ENCODE results near the gene HAPLN2.

The HAPLN2 gene

DNA sequence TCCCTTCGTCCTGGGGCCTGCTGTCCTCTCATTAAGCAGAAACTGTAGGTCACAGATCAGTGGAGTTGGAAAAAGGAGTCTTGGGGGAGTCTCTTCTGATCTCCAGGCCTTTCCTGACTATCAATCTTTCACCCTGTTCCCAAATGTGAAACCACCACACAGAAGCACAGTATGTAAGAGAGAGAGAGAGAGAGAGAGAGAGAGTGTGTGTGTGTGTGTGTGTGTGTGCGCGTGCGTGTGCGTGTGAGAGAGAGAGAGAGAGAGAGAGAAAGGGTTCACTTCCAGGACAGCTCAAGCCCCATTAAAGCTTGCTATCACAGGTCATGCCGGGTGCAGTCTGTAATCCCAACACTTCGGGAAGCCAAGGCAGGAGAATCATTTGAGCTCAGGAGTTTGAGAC, 41.2 kb upstream of the HAPLN2 start:
- H3K4me3 ChIP-seq (ENCODE audit: low read depth in 1 of 2, low read length in 2 of 2): no peak overlapping the region
- peaks cover 25% of the 10 kb centered on the region for H3K4me1 ChIP-seq (ENCODE audit: insufficient read depth, low read length)
- no peak overlapping the region for H3K27ac ChIP-seq (ENCODE audit: low read length)
- no peaks in the 10 kb centered on the region for H3K27me3 ChIP-seq (ENCODE audit: insufficient read depth, low read length, poor library complexity)
- H3K79me2 ChIP-seq (ENCODE audit: insufficient read depth, low read length): peaks cover 16% of the 10 kb centered on the region
- no peak overlapping the region for H2AFZ ChIP-seq (ENCODE audit: low read depth, low read length)
- no peaks in the 10 kb centered on the region for H4K20me1 ChIP-seq (ENCODE audit: insufficient read depth, low read length)
- TF ChIP-seq EZH2 (IDR thresholded peaks at IDR 0.05; ENCODE audit: borderline replicate concordance, low read depth, low read length, severe bottlenecking): no peak
- TF ChIP-seq, protein P1, sequence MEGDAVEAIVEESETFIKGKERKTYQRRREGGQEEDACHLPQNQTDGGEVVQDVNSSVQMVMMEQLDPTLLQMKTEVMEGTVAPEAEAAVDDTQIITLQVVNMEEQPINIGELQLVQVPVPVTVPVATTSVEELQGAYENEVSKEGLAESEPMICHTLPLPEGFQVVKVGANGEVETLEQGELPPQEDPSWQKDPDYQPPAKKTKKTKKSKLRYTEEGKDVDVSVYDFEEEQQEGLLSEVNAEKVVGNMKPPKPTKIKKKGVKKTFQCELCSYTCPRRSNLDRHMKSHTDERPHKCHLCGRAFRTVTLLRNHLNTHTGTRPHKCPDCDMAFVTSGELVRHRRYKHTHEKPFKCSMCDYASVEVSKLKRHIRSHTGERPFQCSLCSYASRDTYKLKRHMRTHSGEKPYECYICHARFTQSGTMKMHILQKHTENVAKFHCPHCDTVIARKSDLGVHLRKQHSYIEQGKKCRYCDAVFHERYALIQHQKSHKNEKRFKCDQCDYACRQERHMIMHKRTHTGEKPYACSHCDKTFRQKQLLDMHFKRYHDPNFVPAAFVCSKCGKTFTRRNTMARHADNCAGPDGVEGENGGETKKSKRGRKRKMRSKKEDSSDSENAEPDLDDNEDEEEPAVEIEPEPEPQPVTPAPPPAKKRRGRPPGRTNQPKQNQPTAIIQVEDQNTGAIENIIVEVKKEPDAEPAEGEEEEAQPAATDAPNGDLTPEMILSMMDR (IDR thresholded peaks at IDR 0.05; ENCODE audit: borderline replicate concordance, extremely low read depth, low read length, poor library complexity, severe bottlenecking): no peak
- H3K4me2 ChIP-seq (ENCODE audit: insufficient read depth, low read length): no peak overlapping the region
- no peaks in the 10 kb centered on the region for H3K36me3 ChIP-seq (ENCODE audit: insufficient read depth, low read length)
- no peak for DNase-seq
- H3K9ac ChIP-seq (ENCODE audit: low read depth, low read length): no peak overlapping the region
- ATAC-seq (ENCODE audit: insufficient read depth, low read depth): no peak
- H3K9me3 ChIP-seq (ENCODE audit: insufficient read depth, low read length, severe bottlenecking): no peaks in the 10 kb centered on the region

DNA sequence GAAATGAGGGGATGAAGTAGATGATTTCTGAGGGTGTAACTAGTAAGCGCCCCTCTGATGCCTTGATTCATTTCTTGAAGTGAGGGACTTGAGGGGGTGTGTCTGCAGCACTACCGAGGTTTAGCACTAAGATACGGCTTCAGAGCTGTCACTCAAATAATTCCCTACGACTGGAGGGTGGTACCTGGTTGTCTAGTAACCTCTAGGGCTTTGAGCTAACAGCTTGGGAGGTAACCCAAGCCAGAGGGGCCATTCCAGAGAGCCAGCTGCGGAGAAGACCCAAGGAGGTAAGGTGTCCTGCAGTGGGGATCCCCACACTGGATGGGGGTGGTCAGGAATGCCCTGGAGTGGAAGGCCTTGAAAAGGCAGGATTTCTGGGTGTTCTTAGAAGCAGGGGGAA, 39.7 kb upstream of the HAPLN2 start, which contains the start of gene TTC24:
Gene TTC24 (plus strand): TSS at position 252 of the 400 bp plus-strand sequence. CDS start 1,642 bp downstream, outside the sequence.
- Histone ChIP-seq H3K4me1 (ENCODE audit: insufficient read depth, low read length) (peaks cover 38% of the 10 kb centered on the region), H3K36me3 (ENCODE audit: insufficient read depth, low read length) (0 out of 2 replicates have a peak, but pooled peaks cover 6% of the 10 kb centered on the region), H3K27me3 (ENCODE audit: insufficient read depth, low read length, poor library complexity) (no peaks in the 10 kb centered on the region), H2AFZ (ENCODE audit: low read depth, low read length) (0 out of 2 replicates have a peak within 1 kb of the TSS, but pooled peaks have one; percentile 40), H3K4me2 (ENCODE audit: insufficient read depth, low read length) (no peak within 1 kb of the TSS), H3K9me3 (ENCODE audit: insufficient read depth, low read length, severe bottlenecking) (no peaks in the 10 kb centered on the region), H3K27ac (ENCODE audit: low read length) (no peak within 1 kb of the TSS), H3K9ac (ENCODE audit: low read depth, low read length) (no peak within 1 kb of the TSS), H3K4me3 (ENCODE audit: low read depth in 1 of 2, low read length in 2 of 2) (no peak within 1 kb of the TSS), H4K20me1 (ENCODE audit: insufficient read depth, low read length) (no peaks in the 10 kb centered on the region), H3K79me2 (ENCODE audit: insufficient read depth, low read length) (peaks cover 26% of the 10 kb centered on the region)
- DNase-seq: no peak
- no peak for TF ChIP-seq EZH2 (IDR thresholded peaks at IDR 0.05; ENCODE audit: borderline replicate concordance, low read depth, low read length, severe bottlenecking)
- TF ChIP-seq, protein P1 (IDR thresholded peaks at IDR 0.05; ENCODE audit: borderline replicate concordance, extremely low read depth, low read length, poor library complexity, severe bottlenecking): no peak
- no peak for ATAC-seq (ENCODE audit: insufficient read depth, low read depth)

DNA sequence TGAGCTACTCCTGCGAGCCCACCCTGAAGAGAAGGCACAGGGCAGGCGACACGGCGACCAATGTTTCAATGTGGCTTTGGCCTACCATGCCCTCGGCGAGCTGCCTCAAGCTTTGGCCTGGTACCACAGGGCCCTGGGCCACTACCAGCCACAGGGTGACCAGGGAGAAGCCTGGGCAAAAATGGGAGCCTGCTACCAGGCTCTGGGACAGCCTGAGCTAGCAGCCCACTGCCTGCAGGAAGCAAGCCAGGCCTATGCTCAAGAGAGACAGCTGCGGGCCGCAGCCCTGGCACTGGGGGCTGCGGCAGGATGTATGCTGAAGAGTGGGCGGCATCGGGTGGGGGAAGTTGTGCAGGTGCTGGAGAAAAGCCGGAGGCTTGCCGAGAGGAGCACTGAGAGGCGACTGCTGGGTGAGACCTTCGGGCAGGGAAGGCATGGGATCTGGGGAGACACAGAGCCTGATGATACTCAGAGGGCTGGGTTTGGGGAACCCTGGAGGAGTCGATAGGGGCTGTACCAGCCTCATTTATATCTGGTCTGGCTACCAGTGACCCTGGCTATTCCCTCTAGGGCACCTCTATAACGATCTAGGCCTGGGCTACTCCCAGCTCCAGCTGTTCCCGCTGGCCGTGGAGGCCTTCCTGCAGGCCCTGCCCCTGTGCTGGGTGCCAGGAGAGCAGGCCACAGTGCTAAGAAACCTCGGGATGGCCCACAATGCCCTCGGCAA, 37.4 kb upstream of the HAPLN2 start:
- Histone ChIP-seq H3K79me2 (ENCODE audit: insufficient read depth, low read length) (peaks cover 28% of the 10 kb centered on the region), H3K27ac (ENCODE audit: low read length) (peak overlapping the region; percentile 93), H2AFZ (ENCODE audit: low read depth, low read length) (peak overlapping the region; percentile 74), H3K9me3 (ENCODE audit: insufficient read depth, low read length, severe bottlenecking) (no peaks in the 10 kb centered on the region), H3K36me3 (ENCODE audit: insufficient read depth, low read length) (peaks cover 29% of the 10 kb centered on the region), H3K9ac (ENCODE audit: low read depth, low read length) (peak overlapping the region; percentile 92), H3K4me1 (ENCODE audit: insufficient read depth, low read length) (peaks cover 43% of the 10 kb centered on the region), H3K27me3 (ENCODE audit: insufficient read depth, low read length, poor library complexity) (no peaks in the 10 kb centered on the region), H3K4me3 (ENCODE audit: low read depth in 1 of 2, low read length in 2 of 2) (peak overlapping the region; percentile 57 to 73), H3K4me2 (ENCODE audit: insufficient read depth, low read length) (peak overlapping the region; percentile 72), H4K20me1 (ENCODE audit: insufficient read depth, low read length) (no peaks in the 10 kb centered on the region)
- ATAC-seq (ENCODE audit: insufficient read depth, low read depth) (peak; percentile 94), DNase-seq (peak; percentile 93)
- TF ChIP-seq, protein P1 (IDR thresholded peaks at IDR 0.05; ENCODE audit: borderline replicate concordance, extremely low read depth, low read length, poor library complexity, severe bottlenecking): peak; percentile 20
- no peak for TF ChIP-seq EZH2 (IDR thresholded peaks at IDR 0.05; ENCODE audit: borderline replicate concordance, low read depth, low read length, severe bottlenecking)

All from DND-41 (cell line).